Prostate gland (tissue), 2 donors: ENCODE results near the gene DICER1. TPM values are rescaled to one million over a fixed set of nuclear protein-coding genes. Genes with fewer than 3 reads are reported as not detected.
"Not testable (repeated sequence)": the region's sequence is repeated elsewhere in the genome, so short reads cannot be mapped to it uniquely, and the experiment has no call there.

Source experiments
- DNase-seq: peaks from one replicate; pipeline ENCODE4 v3.0.0-alpha.2; 2019; ENCODE audit warnings: low spot score
- H3K27ac ChIP-seq, 2 donors: fragments of 200-600 bp; sonication (generic); 2 replicates each; pipeline ENCODE4 v1.5.1; 2017 to 2019
- H3K27me3 ChIP-seq: fragments of 200-600 bp; sonication (generic); replicated peaks from 2 replicates; pipeline ENCODE4 v1.5.1; 2019; ENCODE audit not compliant: insufficient read depth
- H3K36me3 ChIP-seq, 2 donors: fragments of 200-600 bp; sonication (generic); 1 replicate in 1 of 2; 2 replicates in 1 of 2; pipeline versions ENCODE4 v1.5.1 to v1.8.1; 2017 to 2019
- H3K4me1 ChIP-seq: fragments of 200-600 bp; sonication (generic); replicated peaks from 2 replicates; pipeline ENCODE4 v1.5.1; 2019
- H3K4me3 ChIP-seq, 2 donors: fragments of 200-600 bp; sonication (generic); 2 replicates each; pipeline ENCODE4 v1.5.1; 2017 to 2019
- H3K9me3 ChIP-seq: fragments of 200-600 bp; sonication (generic); 2 replicates; pipeline ENCODE4 v1.5.1; 2017
- CTCF ChIP-seq, 4 experiments: fragments of 200-600 bp in 2 of 4; fragments of 450-650 bp in 2 of 4; sonication (generic) in 2 of 4; IDR thresholded peaks; 1 replicate in 3 of 4; 2 replicates in 1 of 4; pipeline ENCODE4 v1.5.1; 2016 to 2019; ENCODE audit warnings: antibody characterized with exemption in 4 of 4, mild to moderate bottlenecking in 2 of 4, moderate library complexity in 2 of 4
- POLR2A ChIP-seq: fragments of 450-650 bp; IDR thresholded peaks from one replicate; pipeline ENCODE4 v1.6.1; 2016; ENCODE audit warnings: antibody characterized with exemption, mild to moderate bottlenecking
- POLR2AphosphoS5 ChIP-seq: sonication (generic); formaldehyde crosslinking; IDR thresholded peaks from one replicate; pipeline ENCODE4 v1.6.1; 2017; ENCODE audit warnings: antibody characterized with exemption
- WGBS: methylation state at CpG from one replicate; pipeline ENCODE4 v1.1.5; 2018; 5-methylcytosine and 5-hydroxymethylcytosine counted together
- intact Hi-C: fragments of 100-400 bp; cut with DNase I; formaldehyde crosslinking; loops from one replicate; pipeline ENCODE4 v1.14.2; 2022
- total RNA-seq, 2 donors: library from RNA; depleted of rRNA; stranded (reverse); fragments of >200 nt; gene quantifications; one replicate each; pipeline ENCODE4 v1.1.0, GENCODE V29; 2016

DICER1 gene
- total RNA-seq = 10 to 100 TPM; 25.4 to 86.3 TPM

GRCh38 chr14:95157327-95158189 lies at the start of gene DICER1:
DICER1 (minus strand) TSS chr14:95157529; CDS start chr14:95133458, 24,071 bp downstream.
- under 1% methylated on average over 77 of the region's 77 CpGs for WGBS
- H3K4me3 ChIP-seq = peak within 1 kb of the TSS; percentile 79 to 81
- H3K36me3 ChIP-seq = no peaks in the 10 kb centered on the region
- peak; percentile 78 for TF ChIP-seq POLR2A
- TF ChIP-seq CTCF (IDR thresholded peaks at IDR 0.05) = peak in 1 of 4 experiments; percentile 17
- TF ChIP-seq POLR2AphosphoS5 = peak; percentile 78
- peaks cover 3% of the 10 kb centered on the region for H3K4me1 ChIP-seq
- H3K9me3 ChIP-seq = no peaks in the 10 kb centered on the region
- H3K27me3 ChIP-seq = no peaks in the 10 kb centered on the region
- peak within 1 kb of the TSS; percentile 91 to 94 for H3K27ac ChIP-seq
- intact Hi-C loops = no loop called here
- DNase-seq = peak; percentile 97

- intact Hi-C loops = no loop called here
- Histone ChIP-seq H3K9me3 (no peaks in the 10 kb centered on the region), H3K4me3 (no peak overlapping the region), H3K36me3 (peaks cover 0 to 5% of the 10 kb centered on the region in 2 donors), H3K27ac (no peak overlapping the region), H3K4me1 (no peaks in the 10 kb centered on the region), H3K27me3 (no peaks in the 10 kb centered on the region)
- no peak for DNase-seq
- 87% methylated on average over 2 of the region's 2 CpGs for WGBS
- TF ChIP-seq POLR2A (no peak), POLR2AphosphoS5 (no peak), CTCF (IDR thresholded peaks at IDR 0.05) (no peak)
Measured at GRCh38 chr14:95206534-95206933, 49.2 kb upstream of the DICER1 start.

- Histone ChIP-seq H3K36me3 (peaks cover 0 to 5% of the 10 kb centered on the region in 2 donors), H3K9me3 (no peaks in the 10 kb centered on the region), H3K27ac (no peak overlapping the region), H3K4me3 (no peak overlapping the region), H3K4me1 (no peaks in the 10 kb centered on the region), H3K27me3 (no peaks in the 10 kb centered on the region)
- no peak for DNase-seq
- no peak for TF ChIP-seq POLR2A
- no peak for TF ChIP-seq CTCF (IDR thresholded peaks at IDR 0.05)
- TF ChIP-seq POLR2AphosphoS5 = no peak
- intact Hi-C loops = no loop called here
- 98% methylated on average over 2 of the region's 2 CpGs for WGBS
Measured at GRCh38 chr14:95204705-95205104, 47.4 kb upstream of the DICER1 start.

- 94% methylated on average over 2 of the region's 2 CpGs for WGBS
- H3K27me3 ChIP-seq, H3K4me1 ChIP-seq, H3K9me3 ChIP-seq, H3K27ac ChIP-seq, DNase-seq, H3K4me3 ChIP-seq, intact Hi-C loops, H3K36me3 ChIP-seq: not testable (repeated sequence)
Measured at GRCh38 chr14:95201745-95202144, 44.4 kb upstream of the DICER1 start.

GRCh38 chr14:95200404-95200803 lies 43.1 kb upstream of the DICER1 start:
- TF ChIP-seq CTCF (IDR thresholded peaks at IDR 0.05) (no peak), POLR2AphosphoS5 (no peak), POLR2A (no peak)
- intact Hi-C loops = no loop called here
- DNase-seq = no peak
- H3K4me1 ChIP-seq = no peaks in the 10 kb centered on the region
- no peaks in the 10 kb centered on the region for H3K27me3 ChIP-seq
- H3K9me3 ChIP-seq = no peaks in the 10 kb centered on the region
- WGBS = 94% methylated on average over 7 of the region's 7 CpGs
- peaks cover 0 to 5% of the 10 kb centered on the region in 2 donors for H3K36me3 ChIP-seq
- no peak overlapping the region for H3K4me3 ChIP-seq
- no peak overlapping the region for H3K27ac ChIP-seq
